ENCODE data around the gene GSTM2. TPM values are rescaled to one million over a fixed set of nuclear protein-coding genes. Genes with fewer than 3 reads are reported as not detected.
"Not testable (repeated sequence)": the region's sequence is repeated elsewhere in the genome, so short reads cannot be mapped to it uniquely, and the experiment has no call there.

Gene GSTM2
- total RNA-seq, 1 experiment from 2014 or later = 14.9 TPM

GRCh38 chr1:109676683-109677381 is 9.0 kb downstream of the GSTM2 start:
- not testable (repeated sequence) for H3K27me3 Mint-ChIP-seq (ENCODE audit: low read depth)

More at GRCh38 chr1:109676683-109677381, 9.0 kb downstream of the GSTM2 start:
- not testable (repeated sequence) for H4K91ac ChIP-seq (ENCODE audit: insufficient read length, low read depth, low read length); H2AFZ ChIP-seq (ENCODE audit: low read length); H3K23ac ChIP-seq (ENCODE audit: insufficient read length, low read depth, low read length); H3K27ac ChIP-seq (ENCODE audit: insufficient read length, low read depth, low read length); H3K23me2 ChIP-seq (ENCODE audit: insufficient read length, low read depth, low read length, poor library complexity, severe bottlenecking); H3K4me1 ChIP-seq (ENCODE audit: insufficient read depth, low read length); H3K79me1 ChIP-seq (ENCODE audit: insufficient read depth, low read depth, low read length, poor library complexity, severe bottlenecking); H3K4me3 Mint-ChIP-seq; H3K9me3 ChIP-seq (ENCODE audit: control insufficient read depth, low read depth, low read length); H2AK5ac ChIP-seq (ENCODE audit: insufficient read length, low read length); H2BK120ac ChIP-seq (ENCODE audit: low read depth, low read length, poor library complexity, severe bottlenecking); H2BK20ac ChIP-seq (ENCODE audit: low read depth, low read length, poor library complexity, severe bottlenecking); H3K4ac ChIP-seq (ENCODE audit: low read depth, low read length); H2BK5ac ChIP-seq (ENCODE audit: insufficient read length, low read length); H3T11ph ChIP-seq (ENCODE audit: low read length); H4K8ac ChIP-seq (replicated peaks; ENCODE audit: insufficient read length, low read depth, low read length); H3K4me2 ChIP-seq (ENCODE audit: insufficient read depth, insufficient read length, low read length); H4K5ac ChIP-seq (ENCODE audit: insufficient read length, low read depth, low read length); H4K20me1 ChIP-seq (ENCODE audit: control insufficient read depth, insufficient read depth, insufficient read length); H3K9ac ChIP-seq (ENCODE audit: extremely low read depth, insufficient read length, low read length); DNase-seq; H3K36me3 Mint-ChIP-seq (ENCODE audit: insufficient read depth in 1 of 3, low read depth in 3 of 3); H3K18ac ChIP-seq (ENCODE audit: insufficient read length, low read depth, low read length); H2BK15ac ChIP-seq (ENCODE audit: low read depth, low read length); H3K79me2 ChIP-seq (ENCODE audit: insufficient read depth, low read length); H3K14ac ChIP-seq (ENCODE audit: insufficient read depth, low read length); H3K9me3 Mint-ChIP-seq; H3K27me3 ChIP-seq (ENCODE audit: insufficient read depth, low read length); H2BK12ac ChIP-seq (ENCODE audit: insufficient read length, low read depth, low read length); H3K56ac ChIP-seq (ENCODE audit: insufficient read length, low read depth, low read length); H3K4me1 Mint-ChIP-seq; H3K27ac Mint-ChIP-seq
- WGBS (ENCODE audit: extremely low coverage, insufficient read length, low lambda C conversion rate) = no CpG with 5 or more reads among the region's 3 CpGs
